Upper lobe of left lung (tissue), 4 donors: Measurements from ENCODE around the gene KIAA1217.

Source experiments
- POLR2A ChIP-seq, 4 donors: fragments of 450-650 bp; IDR thresholded peaks; one replicate each; pipeline ENCODE4 v1.5.1; 2016 to 2017; ENCODE audit warnings: antibody characterized with exemption in 4 of 4, mild to moderate bottlenecking in 2 of 4
- POLR2AphosphoS5 ChIP-seq, 2 donors: sonication (generic); formaldehyde crosslinking; IDR thresholded peaks; one replicate each; pipeline ENCODE4 v1.5.1; 2017; ENCODE audit warnings: antibody characterized with exemption in 2 of 2

DNA sequence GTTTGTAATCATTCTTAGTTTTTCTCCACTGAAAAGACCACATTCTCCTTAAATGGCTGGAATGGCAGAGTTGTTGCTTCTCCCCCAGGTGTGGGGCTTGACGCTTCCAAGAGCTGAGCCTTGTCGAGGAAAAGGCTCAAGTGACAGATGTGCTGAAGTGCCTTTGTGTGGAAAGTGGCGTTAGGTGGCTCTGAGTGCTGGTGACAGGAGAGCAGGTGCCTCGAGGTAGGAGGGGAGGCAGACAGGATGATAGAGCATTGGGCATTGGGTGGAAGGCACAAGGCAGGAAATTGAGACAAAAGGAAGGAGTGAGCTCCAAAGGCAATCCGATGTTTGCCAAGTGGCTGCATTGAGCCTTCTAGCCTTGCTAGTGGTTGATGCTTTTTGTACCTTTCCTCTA is 6.7 kb downstream of the KIAA1217 start:
- no peak for TF ChIP-seq POLR2A (IDR thresholded peaks at IDR 0.05)
- TF ChIP-seq POLR2AphosphoS5 (IDR thresholded peaks at IDR 0.05): no peak
